ENCODE results near the gene PCCA.

The PCCA gene

DNA sequence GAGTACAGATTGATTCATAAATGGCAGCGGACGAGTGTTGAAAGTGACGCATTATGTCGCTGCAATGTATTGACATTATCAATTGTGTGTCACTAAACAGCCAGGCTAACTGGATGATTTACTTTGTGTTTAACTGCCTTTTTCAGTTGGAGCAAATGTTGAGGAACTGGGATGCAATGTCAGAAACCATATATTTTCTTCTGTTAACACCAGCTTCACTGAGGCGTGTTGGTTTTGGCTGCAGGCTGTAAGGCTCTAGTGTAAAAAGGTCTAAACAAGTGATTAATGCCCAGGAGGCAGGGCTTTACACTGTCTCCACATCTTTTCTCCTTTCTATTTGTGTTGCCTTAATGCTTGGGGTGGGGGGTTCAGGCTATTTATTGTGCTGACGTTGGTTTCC lies 419.6 kb downstream of the PCCA start:
- no peaks in the 10 kb centered on the region for H3K4me1 ChIP-seq (ENCODE audit: insufficient read depth, low read length)
- H3K9ac ChIP-seq (ENCODE audit: low read depth, low read length) = no peak overlapping the region
- H3K79me2 ChIP-seq (ENCODE audit: insufficient read depth, low read length) = no peaks in the 10 kb centered on the region

DNA sequence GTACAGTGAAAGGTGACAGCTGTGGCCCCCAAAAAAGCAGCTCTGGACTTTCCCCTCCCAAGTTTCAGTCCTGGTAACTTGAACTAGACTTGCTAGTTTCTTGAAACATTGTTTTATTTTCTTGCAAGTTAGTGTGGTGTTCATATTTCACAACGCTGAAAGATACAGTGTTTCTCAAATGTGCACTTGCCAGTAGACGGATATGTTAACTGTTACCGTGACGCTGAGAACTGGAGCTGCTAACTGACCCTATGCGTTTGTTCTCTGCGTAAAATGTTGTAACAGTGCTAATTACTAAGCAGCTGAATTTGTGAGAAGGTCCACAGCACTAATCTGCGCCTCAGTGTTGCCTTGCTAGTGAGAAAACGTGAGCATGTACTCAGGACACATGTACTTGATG lies 420.1 kb downstream of the PCCA start:
- Histone ChIP-seq H2AFZ (ENCODE audit: low read depth, low read length) (no peak overlapping the region), H4K20me1 (ENCODE audit: insufficient read depth, low read length) (no peaks in the 10 kb centered on the region; the same call in 1 of the 2 replicates), H3K36me3 (ENCODE audit: insufficient read depth, low read length) (no peaks in the 10 kb centered on the region), H3K4me1 (ENCODE audit: insufficient read depth, low read length) (no peaks in the 10 kb centered on the region), H3K4me3 (ENCODE audit: low read depth in 1 of 2, low read length in 2 of 2) (no peak overlapping the region), H3K79me2 (ENCODE audit: insufficient read depth, low read length) (no peaks in the 10 kb centered on the region), H3K4me2 (ENCODE audit: insufficient read depth, low read length) (no peak overlapping the region), H3K27ac (ENCODE audit: low read length) (no peak overlapping the region), H3K9me3 (ENCODE audit: insufficient read depth, low read length, severe bottlenecking) (no peaks in the 10 kb centered on the region), H3K27me3 (ENCODE audit: insufficient read depth, low read length, poor library complexity) (no peaks in the 10 kb centered on the region), H3K9ac (ENCODE audit: low read depth, low read length) (no peak overlapping the region)
- ATAC-seq (ENCODE audit: insufficient read depth, low read depth) (no peak), DNase-seq (no peak)
- no peak for TF ChIP-seq EZH2 (IDR thresholded peaks at IDR 0.05; ENCODE audit: borderline replicate concordance, low read depth, low read length, severe bottlenecking)
- TF ChIP-seq, protein P1, sequence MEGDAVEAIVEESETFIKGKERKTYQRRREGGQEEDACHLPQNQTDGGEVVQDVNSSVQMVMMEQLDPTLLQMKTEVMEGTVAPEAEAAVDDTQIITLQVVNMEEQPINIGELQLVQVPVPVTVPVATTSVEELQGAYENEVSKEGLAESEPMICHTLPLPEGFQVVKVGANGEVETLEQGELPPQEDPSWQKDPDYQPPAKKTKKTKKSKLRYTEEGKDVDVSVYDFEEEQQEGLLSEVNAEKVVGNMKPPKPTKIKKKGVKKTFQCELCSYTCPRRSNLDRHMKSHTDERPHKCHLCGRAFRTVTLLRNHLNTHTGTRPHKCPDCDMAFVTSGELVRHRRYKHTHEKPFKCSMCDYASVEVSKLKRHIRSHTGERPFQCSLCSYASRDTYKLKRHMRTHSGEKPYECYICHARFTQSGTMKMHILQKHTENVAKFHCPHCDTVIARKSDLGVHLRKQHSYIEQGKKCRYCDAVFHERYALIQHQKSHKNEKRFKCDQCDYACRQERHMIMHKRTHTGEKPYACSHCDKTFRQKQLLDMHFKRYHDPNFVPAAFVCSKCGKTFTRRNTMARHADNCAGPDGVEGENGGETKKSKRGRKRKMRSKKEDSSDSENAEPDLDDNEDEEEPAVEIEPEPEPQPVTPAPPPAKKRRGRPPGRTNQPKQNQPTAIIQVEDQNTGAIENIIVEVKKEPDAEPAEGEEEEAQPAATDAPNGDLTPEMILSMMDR (IDR thresholded peaks at IDR 0.05; ENCODE audit: borderline replicate concordance, extremely low read depth, low read length, poor library complexity, severe bottlenecking) = no peak

More for the DNA sequence above, 419.6 kb downstream of the PCCA start:
- Histone ChIP-seq H2AFZ (ENCODE audit: low read depth, low read length) (no peak overlapping the region), H3K4me3 (ENCODE audit: low read depth in 1 of 2, low read length in 2 of 2) (no peak overlapping the region), H3K9me3 (ENCODE audit: insufficient read depth, low read length, severe bottlenecking) (no peaks in the 10 kb centered on the region), H3K27ac (ENCODE audit: low read length) (no peak overlapping the region), H3K36me3 (ENCODE audit: insufficient read depth, low read length) (no peaks in the 10 kb centered on the region), H3K27me3 (ENCODE audit: insufficient read depth, low read length, poor library complexity) (no peaks in the 10 kb centered on the region), H3K4me2 (ENCODE audit: insufficient read depth, low read length) (no peak overlapping the region), H4K20me1 (ENCODE audit: insufficient read depth, low read length) (no peaks in the 10 kb centered on the region; the same call in 1 of the 2 replicates)
- ATAC-seq (ENCODE audit: insufficient read depth, low read depth) (no peak), DNase-seq (no peak)
- TF ChIP-seq EZH2 (IDR thresholded peaks at IDR 0.05; ENCODE audit: borderline replicate concordance, low read depth, low read length, severe bottlenecking) = no peak
- TF ChIP-seq, protein P1 (IDR thresholded peaks at IDR 0.05; ENCODE audit: borderline replicate concordance, extremely low read depth, low read length, poor library complexity, severe bottlenecking) = no peak

DNA sequence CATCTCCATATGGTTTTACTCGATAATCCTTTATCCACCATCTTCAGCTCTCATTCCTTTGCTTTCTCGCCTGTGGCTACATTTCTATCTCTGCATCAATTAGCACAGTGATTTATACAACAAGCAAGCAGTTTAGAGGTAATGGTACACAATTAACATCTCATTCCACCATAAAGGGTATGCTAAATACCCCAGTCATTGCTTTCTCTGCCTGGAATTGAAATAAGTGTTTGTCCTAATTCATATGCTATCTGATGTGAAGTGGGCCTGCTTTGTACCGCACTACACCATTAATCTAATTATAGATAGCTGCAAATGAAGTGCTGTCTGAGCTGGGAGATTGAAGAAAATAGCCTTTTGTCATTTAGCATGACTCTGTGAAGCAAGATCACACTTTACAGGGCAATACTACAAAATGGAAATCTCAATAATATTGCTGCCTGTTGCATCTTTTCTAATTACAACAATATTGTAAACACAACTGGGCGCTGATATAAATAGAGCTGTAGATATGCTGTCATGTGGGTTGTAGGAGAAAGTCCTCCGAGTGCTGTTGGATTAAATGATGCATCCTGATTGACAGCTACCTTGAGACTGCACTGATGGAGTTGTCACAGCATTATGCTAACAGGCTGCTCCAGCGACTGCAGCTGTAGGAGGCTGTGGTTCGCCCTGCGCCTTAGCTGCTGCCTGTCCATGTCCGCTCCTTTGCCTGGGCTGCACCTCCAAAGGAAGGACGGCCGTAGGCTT lies 421.5 kb downstream of the PCCA start:
- no peak for DNase-seq
- no peak for ATAC-seq (ENCODE audit: insufficient read depth, low read depth)
- Histone ChIP-seq H4K20me1 (ENCODE audit: insufficient read depth, low read length) (no peaks in the 10 kb centered on the region; the same call in 1 of the 2 replicates), H3K9me3 (ENCODE audit: insufficient read depth, low read length, severe bottlenecking) (no peaks in the 10 kb centered on the region), H3K27ac (ENCODE audit: low read length) (no peak overlapping the region), H3K79me2 (ENCODE audit: insufficient read depth, low read length) (no peaks in the 10 kb centered on the region), H3K27me3 (ENCODE audit: insufficient read depth, low read length, poor library complexity) (no peaks in the 10 kb centered on the region), H3K4me1 (ENCODE audit: insufficient read depth, low read length) (no peaks in the 10 kb centered on the region), H3K9ac (ENCODE audit: low read depth, low read length) (no peak overlapping the region), H3K4me2 (ENCODE audit: insufficient read depth, low read length) (no peak overlapping the region), H3K4me3 (ENCODE audit: low read depth in 1 of 2, low read length in 2 of 2) (no peak overlapping the region), H2AFZ (ENCODE audit: low read depth, low read length) (no peak overlapping the region), H3K36me3 (ENCODE audit: insufficient read depth, low read length) (no peaks in the 10 kb centered on the region)
- TF ChIP-seq, protein P1 (IDR thresholded peaks at IDR 0.05; ENCODE audit: borderline replicate concordance, extremely low read depth, low read length, poor library complexity, severe bottlenecking) = no peak
- no peak for TF ChIP-seq EZH2 (IDR thresholded peaks at IDR 0.05; ENCODE audit: borderline replicate concordance, low read depth, low read length, severe bottlenecking)

Data from DND-41 (cell line).